NT2/D1 (cell line): Measurements from ENCODE around the gene CPD.
"Not testable (repeated sequence)": the region's sequence is repeated elsewhere in the genome, so short reads cannot be mapped to it uniquely, and the experiment has no call there.

ENCODE experiments used
- DNase-seq: peaks from one replicate; pipeline ENCODE4 v3.0.0-alpha.2; 2011; ENCODE audit warnings: low read depth, low spot score
- H3K27me3 ChIP-seq: 2 replicates; pipeline ENCODE4 v1.6.0; 2011; ENCODE audit warnings: mild to moderate bottlenecking; ENCODE audit not compliant: insufficient read length, insufficient read depth
- H3K36me3 ChIP-seq: 2 replicates; pipeline ENCODE4 v1.6.1; 2011; ENCODE audit warnings: mild to moderate bottlenecking, low read length, mixed read lengths; ENCODE audit not compliant: insufficient read depth, insufficient read length
- H3K4me1 ChIP-seq: 2 replicates; pipeline ENCODE4 v1.5.1; 2011; ENCODE audit not compliant: insufficient read depth, insufficient read length
- H3K4me3 ChIP-seq: 2 replicates; pipeline ENCODE4 v1.5.1; 2011; ENCODE audit warnings: low read depth; ENCODE audit not compliant: insufficient read length
- H3K9ac ChIP-seq: 2 replicates; pipeline ENCODE4 v1.6.0; 2011; ENCODE audit warnings: low read depth; ENCODE audit not compliant: insufficient read length
- H3K9me3 ChIP-seq: 2 replicates; pipeline ENCODE4 v1.5.1; 2011; ENCODE audit warnings: mild to moderate bottlenecking, low read length; ENCODE audit not compliant: insufficient read depth
- SUZ12 ChIP-seq: IDR thresholded peaks from 2 replicates; pipeline ENCODE4 v1.6.1; 2011; ENCODE audit not compliant: insufficient read length, insufficient read depth; ENCODE audit errors: extremely low read depth
- YY1 ChIP-seq: IDR thresholded peaks from 2 replicates; pipeline ENCODE4 v1.6.1; 2011; ENCODE audit not compliant: insufficient read length, insufficient read depth
- ZNF274 ChIP-seq: IDR thresholded peaks from 2 replicates; pipeline ENCODE4 v1.6.1; 2011; ENCODE audit warnings: mild to moderate bottlenecking, low read depth, low read length

The CPD gene

GRCh38 chr17:30450125-30451027 lies 71.6 kb downstream of the CPD start:
- H3K4me1 ChIP-seq = no peaks in the 10 kb centered on the region
- peaks cover 4% of the 10 kb centered on the region for H3K36me3 ChIP-seq
- no peak for DNase-seq
- no peak for TF ChIP-seq ZNF274
- TF ChIP-seq YY1 = no peak
- TF ChIP-seq SUZ12 = no peak
- H3K9me3 ChIP-seq = peaks cover 11% of the 10 kb centered on the region; the same call in 1 of the 2 replicates
- H3K4me3 ChIP-seq = no peak overlapping the region
- H3K9ac ChIP-seq = no peak overlapping the region
- H3K27me3 ChIP-seq = no peaks in the 10 kb centered on the region

DNA sequence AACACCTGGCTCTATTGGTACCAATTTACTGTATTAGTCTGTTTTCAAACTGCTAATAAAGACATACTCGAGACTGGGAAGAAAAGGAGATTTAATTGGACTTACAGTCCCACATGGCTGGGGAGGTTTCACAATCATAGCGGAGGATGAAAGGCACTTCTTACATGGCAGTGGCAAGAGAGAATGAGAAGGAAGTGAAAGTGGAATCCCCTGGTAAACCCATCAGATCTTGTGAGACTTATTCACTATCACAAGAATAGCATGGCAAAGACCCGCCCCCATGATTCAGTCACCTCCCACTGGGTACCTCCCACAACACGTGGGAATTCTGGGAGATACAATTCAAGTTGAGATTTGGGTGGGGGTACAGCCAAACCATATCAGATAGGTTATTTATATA lies 75.9 kb downstream of the CPD start:
- peaks cover 15% of the 10 kb centered on the region for H3K36me3 ChIP-seq
- DNase-seq = no peak
- no peaks in the 10 kb centered on the region for H3K27me3 ChIP-seq
- H3K9me3 ChIP-seq = peaks cover 11% of the 10 kb centered on the region; the same call in 1 of the 2 replicates
- no peaks in the 10 kb centered on the region for H3K4me1 ChIP-seq
- no peak overlapping the region for H3K4me3 ChIP-seq
- TF ChIP-seq SUZ12 (no peak), YY1 (no peak), ZNF274 (no peak)
- H3K9ac ChIP-seq = no peak overlapping the region

GRCh38 chr17:30458371-30458770 lies 79.6 kb downstream of the CPD start:
- H3K9ac ChIP-seq = no peak overlapping the region

GRCh38 chr17:30458797-30459413 lies 80.2 kb downstream of the CPD start:
- not testable (repeated sequence) for DNase-seq, H3K27me3 ChIP-seq, H3K4me3 ChIP-seq, H3K9ac ChIP-seq, H3K4me1 ChIP-seq, H3K9me3 ChIP-seq
- peaks cover 28% of the 10 kb centered on the region for H3K36me3 ChIP-seq

More at GRCh38 chr17:30458371-30458770, 79.6 kb downstream of the CPD start:
- DNase-seq = no peak
- Histone ChIP-seq H3K36me3 (peaks cover 28% of the 10 kb centered on the region), H3K9me3 (peaks cover 12% of the 10 kb centered on the region; the same call in 1 of the 2 replicates), H3K4me1 (no peaks in the 10 kb centered on the region), H3K4me3 (no peak overlapping the region), H3K27me3 (no peaks in the 10 kb centered on the region)
- no peak for TF ChIP-seq SUZ12
- TF ChIP-seq ZNF274 = no peak
- no peak for TF ChIP-seq YY1

- H3K27me3 ChIP-seq = no peaks in the 10 kb centered on the region
- no peaks in the 10 kb centered on the region for H3K4me1 ChIP-seq
- TF ChIP-seq ZNF274 = no peak
- TF ChIP-seq SUZ12 = no peak
- no peak for TF ChIP-seq YY1
- H3K4me3 ChIP-seq = no peak overlapping the region
- no peak for DNase-seq
- peaks cover 6% of the 10 kb centered on the region for H3K36me3 ChIP-seq
- H3K9me3 ChIP-seq = no peaks in the 10 kb centered on the region
- H3K9ac ChIP-seq = no peak overlapping the region
Observed at GRCh38 chr17:30468465-30468864, 89.7 kb downstream of the CPD start.

GRCh38 chr17:30472238-30472890 lies 93.6 kb downstream of the CPD start:
- no peak for TF ChIP-seq SUZ12
- Histone ChIP-seq H3K4me1 (peaks cover 3% of the 10 kb centered on the region), H3K9me3 (no peaks in the 10 kb centered on the region), H3K4me3 (no peak overlapping the region), H3K9ac (no peak overlapping the region), H3K27me3 (no peaks in the 10 kb centered on the region), H3K36me3 (no peaks in the 10 kb centered on the region)
- no peak for DNase-seq

DNA sequence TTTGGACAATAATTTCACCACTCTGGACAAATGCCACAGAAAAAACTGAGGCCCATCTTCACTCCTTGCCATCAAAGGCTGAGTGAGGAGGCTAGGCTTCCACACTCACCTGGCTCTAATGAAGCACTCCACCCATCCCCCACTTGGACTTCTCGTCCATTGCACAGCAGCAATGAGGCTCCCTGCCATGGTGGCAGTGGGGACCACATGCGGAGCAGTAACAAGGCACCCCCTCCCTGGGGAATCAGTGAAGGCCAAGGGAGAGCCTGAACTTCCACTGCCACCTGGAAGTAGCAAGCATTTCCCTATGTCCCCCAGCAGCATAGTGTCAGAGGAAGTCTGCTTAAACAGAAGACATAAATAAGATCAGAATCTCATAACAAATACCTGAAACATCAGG lies 96.5 kb downstream of the CPD start:
- Histone ChIP-seq H3K36me3 (peaks cover 13% of the 10 kb centered on the region), H3K4me3 (no peak overlapping the region), H3K4me1 (peaks cover 3% of the 10 kb centered on the region), H3K27me3 (no peaks in the 10 kb centered on the region), H3K9me3 (no peaks in the 10 kb centered on the region), H3K9ac (no peak overlapping the region)
- TF ChIP-seq YY1 (no peak), ZNF274 (no peak), SUZ12 (no peak)
- DNase-seq = no peak
